Uterus (tissue), 4 donors: Measurements from ENCODE around the gene RFX8. TPM values are rescaled to one million over a fixed set of nuclear protein-coding genes. Genes with fewer than 3 reads are reported as not detected.
"Not testable (repeated sequence)": the region's sequence is repeated elsewhere in the genome, so short reads cannot be mapped to it uniquely, and the experiment has no call there.

Experiments
- DNase-seq, 2 donors: peaks; one replicate each; pipeline ENCODE4 v3.0.0-alpha.2; 2019 to 2020
- H3K27ac ChIP-seq, 2 donors: fragments of 200-600 bp; sonication (generic); 1 replicate in 1 of 2; 2 replicates in 1 of 2; pipeline ENCODE4 v1.5.1; 2016 to 2018
- H3K27me3 ChIP-seq, 2 donors: fragments of 200-600 bp; sonication (generic); one replicate each; pipeline ENCODE4 v1.5.1; 2018 to 2019; ENCODE audit warnings: control low read depth in 1 of 2
- H3K36me3 ChIP-seq, 2 donors: fragments of 200-600 bp; sonication (generic); one replicate each; pipeline ENCODE4 v1.5.1; 2019; ENCODE audit warnings: control low read depth in 1 of 2
- H3K4me1 ChIP-seq, 2 donors: fragments of 200-600 bp; sonication (generic); one replicate each; pipeline ENCODE4 v1.5.1; 2018 to 2019; ENCODE audit warnings: control low read depth in 1 of 2
- H3K4me3 ChIP-seq, 2 donors: fragments of 200-600 bp; sonication (generic); 1 replicate in 1 of 2; 2 replicates in 1 of 2; pipeline ENCODE4 v1.5.1; 2018 to 2019; ENCODE audit warnings: mild to moderate bottlenecking in 1 of 2
- H3K9me3 ChIP-seq, 2 donors: fragments of 200-600 bp; sonication (generic); one replicate each; pipeline ENCODE4 v1.5.1; 2019; ENCODE audit warnings: control low read depth in 1 of 2
- POLR2A ChIP-seq, 2 donors: fragments of 450-650 bp; IDR thresholded peaks; one replicate each; pipeline ENCODE4 v1.6.1; 2016; ENCODE audit warnings: antibody characterized with exemption in 2 of 2, mild to moderate bottlenecking in 1 of 2, moderate library complexity in 1 of 2
- intact Hi-C: fragments of 100-400 bp; cut with DNase I; formaldehyde crosslinking; loops from one replicate; pipeline ENCODE4 v1.15.1; 2023; ENCODE audit warnings: low total_unique reads
- total RNA-seq, 4 donors: library from RNA; depleted of rRNA in 3 of 4; stranded (reverse); fragments of >200 nt in 3 of 4; gene quantifications; one replicate each; pipeline versions ENCODE4 v1.1.0 to v1.2.4, GENCODE V29; 2014 to 2023
- TF ChIP-seq, protein P1 (sequence below), 4 experiments: fragments of 200-600 bp in 2 of 4; fragments of 450-650 bp in 2 of 4; sonication (generic) in 2 of 4; IDR thresholded peaks; one replicate each; pipeline ENCODE4 v1.5.1; 2016 to 2019; ENCODE audit warnings: antibody characterized with exemption in 4 of 4, mild to moderate bottlenecking in 2 of 4, moderate library complexity in 1 of 4
- donor health status: DM: yes; HTN: yes; CAD: no.

RFX8 gene
- total RNA-seq, 4 donors from 2014 or later: 0.51 to 1.4 (median 1.1) TPM; not detected in 1

DNA sequence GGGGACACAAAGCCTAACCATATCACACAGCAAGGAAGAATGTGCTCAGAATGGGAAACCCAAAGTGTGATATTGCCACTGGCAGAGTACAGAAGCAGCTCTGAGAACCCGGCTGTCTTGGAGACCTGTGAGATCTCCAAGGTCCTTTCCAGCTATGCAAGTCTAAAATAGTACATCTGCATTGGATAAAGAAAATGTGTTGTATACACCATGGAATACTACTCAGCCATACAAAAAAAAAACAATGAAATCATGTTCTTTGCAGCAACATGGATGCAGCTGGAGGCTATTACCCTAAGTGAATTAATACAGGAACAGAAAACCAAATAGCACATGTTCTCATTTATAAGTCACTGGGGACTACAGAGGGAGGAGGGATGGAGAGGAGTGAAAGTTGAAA, 36.5 kb upstream of the RFX8 start:
- H3K27me3 ChIP-seq: no peaks in the 10 kb centered on the region
- no peaks in the 10 kb centered on the region for H3K36me3 ChIP-seq
- intact Hi-C loops: no loop called here
- H3K4me1 ChIP-seq: no peaks in the 10 kb centered on the region
- H3K4me3 ChIP-seq: no peak overlapping the region
- no peak overlapping the region for H3K27ac ChIP-seq
- TF ChIP-seq, protein P1, sequence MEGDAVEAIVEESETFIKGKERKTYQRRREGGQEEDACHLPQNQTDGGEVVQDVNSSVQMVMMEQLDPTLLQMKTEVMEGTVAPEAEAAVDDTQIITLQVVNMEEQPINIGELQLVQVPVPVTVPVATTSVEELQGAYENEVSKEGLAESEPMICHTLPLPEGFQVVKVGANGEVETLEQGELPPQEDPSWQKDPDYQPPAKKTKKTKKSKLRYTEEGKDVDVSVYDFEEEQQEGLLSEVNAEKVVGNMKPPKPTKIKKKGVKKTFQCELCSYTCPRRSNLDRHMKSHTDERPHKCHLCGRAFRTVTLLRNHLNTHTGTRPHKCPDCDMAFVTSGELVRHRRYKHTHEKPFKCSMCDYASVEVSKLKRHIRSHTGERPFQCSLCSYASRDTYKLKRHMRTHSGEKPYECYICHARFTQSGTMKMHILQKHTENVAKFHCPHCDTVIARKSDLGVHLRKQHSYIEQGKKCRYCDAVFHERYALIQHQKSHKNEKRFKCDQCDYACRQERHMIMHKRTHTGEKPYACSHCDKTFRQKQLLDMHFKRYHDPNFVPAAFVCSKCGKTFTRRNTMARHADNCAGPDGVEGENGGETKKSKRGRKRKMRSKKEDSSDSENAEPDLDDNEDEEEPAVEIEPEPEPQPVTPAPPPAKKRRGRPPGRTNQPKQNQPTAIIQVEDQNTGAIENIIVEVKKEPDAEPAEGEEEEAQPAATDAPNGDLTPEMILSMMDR (IDR thresholded peaks at IDR 0.05): no peak
- no peak for TF ChIP-seq POLR2A (IDR thresholded peaks at IDR 0.05)
- DNase-seq: no peak
- H3K9me3 ChIP-seq: no peaks in the 10 kb centered on the region

DNA sequence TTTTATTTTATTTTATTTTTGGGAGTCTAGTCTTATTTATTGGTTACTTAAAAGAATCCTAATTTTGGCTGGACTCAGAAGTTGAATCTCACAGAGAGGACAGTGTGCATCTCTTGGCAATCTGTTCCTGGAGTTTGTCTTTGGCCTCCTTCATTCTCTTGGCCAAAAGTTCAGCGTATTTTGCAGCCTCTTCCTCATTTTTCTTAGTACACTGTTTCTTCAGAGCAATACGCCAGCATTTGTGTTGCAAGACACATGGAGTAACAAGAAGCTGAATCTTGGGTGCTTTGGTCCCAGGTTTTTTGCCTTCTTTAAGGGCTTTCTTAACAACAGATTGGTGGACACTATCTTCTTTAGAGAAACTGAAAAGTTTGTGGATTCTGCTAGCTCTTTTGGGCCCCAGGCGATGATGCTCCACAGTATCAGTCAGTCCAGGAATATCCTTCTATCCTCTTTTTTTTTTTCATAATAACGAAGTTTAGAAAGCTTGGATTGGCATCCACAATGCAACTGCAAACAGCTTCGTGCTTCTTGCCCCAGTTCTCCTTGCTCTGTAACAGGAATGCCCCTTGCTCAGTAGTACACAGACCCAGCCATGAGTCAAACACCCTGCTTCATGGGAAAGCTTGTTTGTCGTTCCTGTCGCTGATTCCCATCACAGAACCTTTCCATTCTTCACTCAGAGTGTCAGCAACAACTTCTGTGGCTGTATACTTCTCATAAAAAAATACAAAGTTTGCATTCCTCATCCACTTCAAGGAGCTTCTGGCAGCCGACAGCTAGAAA, 34.8 kb upstream of the RFX8 start:
- Histone ChIP-seq H3K4me3 (no peak overlapping the region), H3K27ac (peak overlapping the region; percentile 28 to 66), H3K27me3 (no peaks in the 10 kb centered on the region), H3K4me1 (no peaks in the 10 kb centered on the region), H3K9me3 (no peaks in the 10 kb centered on the region), H3K36me3 (no peaks in the 10 kb centered on the region)
- DNase-seq: peak; percentile 48 to 72
- intact Hi-C loops: no loop called here
- TF ChIP-seq POLR2A (IDR thresholded peaks at IDR 0.05): no peak
- TF ChIP-seq, protein P1 (IDR thresholded peaks at IDR 0.05): no peak

DNA sequence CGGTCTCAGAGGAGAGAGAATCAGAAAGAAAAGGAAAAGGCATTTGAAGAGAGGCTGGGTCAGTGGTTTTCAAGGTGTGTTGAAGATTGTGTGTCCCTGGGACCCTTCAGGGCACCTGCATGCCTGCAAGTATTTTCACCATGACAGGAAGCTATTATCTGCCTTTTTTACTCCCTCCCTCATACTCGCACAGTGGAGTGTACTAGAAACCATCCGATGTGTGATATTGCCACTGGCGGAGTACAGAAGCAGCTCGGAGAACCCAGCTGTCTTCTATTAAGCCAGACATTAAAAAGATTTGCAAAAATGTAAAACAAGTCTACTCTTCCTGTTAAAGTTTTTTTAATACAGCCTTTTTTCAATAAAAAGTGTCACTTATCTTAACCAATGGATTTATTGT, 33.7 kb upstream of the RFX8 start:
- DNase-seq: no peak
- TF ChIP-seq, protein P1 (IDR thresholded peaks at IDR 0.05): no peak
- TF ChIP-seq POLR2A (IDR thresholded peaks at IDR 0.05): no peak
- Histone ChIP-seq H3K27ac (peak overlapping the region; percentile 28 to 66), H3K36me3 (no peaks in the 10 kb centered on the region), H3K27me3 (no peaks in the 10 kb centered on the region), H3K9me3 (no peaks in the 10 kb centered on the region), H3K4me1 (no peaks in the 10 kb centered on the region), H3K4me3 (no peak overlapping the region)
- intact Hi-C loops: no loop called here

DNA sequence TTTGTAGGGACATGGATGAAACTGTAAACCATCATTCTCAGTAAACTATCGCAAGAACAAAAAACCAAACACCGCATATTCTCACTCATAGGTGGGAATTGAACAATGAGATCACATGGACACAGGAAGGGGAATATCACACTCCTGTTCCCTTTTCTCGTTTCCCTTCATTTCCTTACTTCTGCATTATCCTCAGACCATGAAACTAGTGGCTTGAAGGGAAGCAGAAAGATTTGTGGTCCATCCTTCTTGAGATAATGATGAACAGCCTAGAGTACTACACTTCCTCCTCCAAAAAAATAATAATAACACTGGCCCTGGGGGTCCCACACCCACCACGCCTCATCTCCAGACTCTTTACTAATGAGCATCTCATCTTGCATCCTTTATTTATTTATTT, 30.4 kb upstream of the RFX8 start:
- DNase-seq, H3K9me3 ChIP-seq, H3K27ac ChIP-seq, intact Hi-C loops, H3K4me3 ChIP-seq, H3K4me1 ChIP-seq, H3K36me3 ChIP-seq, H3K27me3 ChIP-seq: not testable (repeated sequence)

DNA sequence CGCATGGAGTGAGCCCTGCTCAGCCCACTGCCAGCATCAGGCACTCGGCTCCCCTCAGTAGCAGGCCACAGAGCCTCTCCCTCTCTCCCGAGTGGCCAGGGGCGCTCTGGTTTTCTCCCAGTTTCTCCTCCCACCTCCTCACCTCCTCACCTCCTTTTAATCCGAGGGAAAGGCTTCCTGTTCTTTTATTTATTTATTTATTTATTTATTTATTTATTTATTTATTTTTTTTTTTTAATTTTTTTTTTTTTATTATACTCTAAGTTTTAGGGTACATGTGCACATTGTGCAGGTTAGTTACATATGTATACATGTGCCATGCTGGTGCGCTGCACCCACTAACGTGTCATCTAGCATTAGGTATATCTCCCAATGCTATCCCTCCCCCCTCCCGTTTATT, 29.8 kb upstream of the RFX8 start:
- H3K9me3 ChIP-seq, H3K36me3 ChIP-seq, H3K27me3 ChIP-seq, H3K4me3 ChIP-seq, DNase-seq, intact Hi-C loops, H3K27ac ChIP-seq, H3K4me1 ChIP-seq: not testable (repeated sequence)

DNA sequence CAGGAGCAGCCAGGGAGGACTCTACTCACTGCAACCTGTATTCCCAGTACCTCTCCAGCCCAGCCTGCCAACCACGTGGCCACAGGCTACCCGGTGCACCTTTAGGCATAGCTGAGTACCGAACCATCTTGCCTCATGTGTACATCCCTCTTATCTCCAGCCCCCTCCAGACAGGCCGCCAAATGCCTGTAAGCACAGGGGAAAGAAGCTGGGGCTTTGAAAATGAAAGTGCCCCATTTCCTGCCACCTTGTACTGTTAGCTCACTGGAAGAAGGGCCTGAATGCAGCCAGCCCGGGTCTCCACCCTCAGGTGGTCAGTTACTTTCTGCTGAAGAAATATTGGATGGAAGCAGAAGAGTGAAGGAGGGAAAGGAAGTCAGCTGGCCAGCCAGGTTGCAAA, 27.2 kb upstream of the RFX8 start:
- Histone ChIP-seq H3K36me3 (no peaks in the 10 kb centered on the region), H3K4me1 (peaks cover 0 to 4% of the 10 kb centered on the region in 2 donors), H3K27ac (no peak overlapping the region), H3K27me3 (no peaks in the 10 kb centered on the region), H3K4me3 (no peak overlapping the region), H3K9me3 (no peaks in the 10 kb centered on the region)
- TF ChIP-seq, protein P1 (IDR thresholded peaks at IDR 0.05): no peak
- TF ChIP-seq POLR2A (IDR thresholded peaks at IDR 0.05): no peak
- intact Hi-C loops: no loop called here
- DNase-seq: no peak
